B cell (primary cell): ENCODE results near the gene PPP1R2. TPM values are rescaled to one million over a fixed set of nuclear protein-coding genes. Genes with fewer than 3 reads are reported as not detected.

Experiments used
- polyA plus RNA-seq: library from polyadenylated mRNA; depleted of rRNA; stranded (reverse); fragments of >200 nt; gene quantifications from 2 replicates; pipeline ENCODE4 v1.2.3, GENCODE V29; 2012
- small RNA-seq: library from RNA; depleted of rRNA; stranded (forward); fragments of <200 nt; gene quantifications from one replicate; pipeline ENCODE3, GENCODE V24; 2012; ENCODE audit warnings: low replicate concordance, low read depth; ENCODE audit not compliant: insufficient read length
- total RNA-seq, 2 donors: library from RNA; stranded (reverse); fragments of 120-200 nt in 1 of 2; gene quantifications; 1 replicate in 1 of 2; 2 replicates in 1 of 2; pipeline versions ENCODE4 v1.2.3 to v1.2.4, GENCODE V29; 2013 to 2022

PPP1R2 gene
- total and polyA plus RNA-seq, 2 donors (not counting 1 experiment from before 2014, with no cell fraction given) = 39.1 to 73.8 TPM

Small RNAs within 50 kb of the gene (small RNA-seq; reads per million reads assigned to genes)
- not detected for gene RN7SL73P
- not detected for gene RNU6ATAC24P

Other genes with a start within 250 kb of the PPP1R2 start
- gene ACAP2, start 100.3 kb downstream of the PPP1R2 start, total RNA-seq = 108 and 113 TPM in 2 replicates
- gene ACAP2, start 100.3 kb downstream of the PPP1R2 start, polyA plus RNA-seq = 18.6 and 30.9 TPM in 2 replicates
- gene APOD, start 40.6 kb upstream of the PPP1R2 start, total RNA-seq = 0.41 and 0.59 TPM in 2 replicates
- gene APOD, start 40.6 kb upstream of the PPP1R2 start, polyA plus RNA-seq = not detected in 2 replicates
- 11.1 and 15.6 TPM in 2 replicates for gene MUC20, start 177.7 kb upstream of the PPP1R2 start, total RNA-seq
- 11.0 and 12.1 TPM in 2 replicates for gene MUC20, start 177.7 kb upstream of the PPP1R2 start, polyA plus RNA-seq